Measurements from ENCODE around the gene GATD1.

Gene GATD1

DNA sequence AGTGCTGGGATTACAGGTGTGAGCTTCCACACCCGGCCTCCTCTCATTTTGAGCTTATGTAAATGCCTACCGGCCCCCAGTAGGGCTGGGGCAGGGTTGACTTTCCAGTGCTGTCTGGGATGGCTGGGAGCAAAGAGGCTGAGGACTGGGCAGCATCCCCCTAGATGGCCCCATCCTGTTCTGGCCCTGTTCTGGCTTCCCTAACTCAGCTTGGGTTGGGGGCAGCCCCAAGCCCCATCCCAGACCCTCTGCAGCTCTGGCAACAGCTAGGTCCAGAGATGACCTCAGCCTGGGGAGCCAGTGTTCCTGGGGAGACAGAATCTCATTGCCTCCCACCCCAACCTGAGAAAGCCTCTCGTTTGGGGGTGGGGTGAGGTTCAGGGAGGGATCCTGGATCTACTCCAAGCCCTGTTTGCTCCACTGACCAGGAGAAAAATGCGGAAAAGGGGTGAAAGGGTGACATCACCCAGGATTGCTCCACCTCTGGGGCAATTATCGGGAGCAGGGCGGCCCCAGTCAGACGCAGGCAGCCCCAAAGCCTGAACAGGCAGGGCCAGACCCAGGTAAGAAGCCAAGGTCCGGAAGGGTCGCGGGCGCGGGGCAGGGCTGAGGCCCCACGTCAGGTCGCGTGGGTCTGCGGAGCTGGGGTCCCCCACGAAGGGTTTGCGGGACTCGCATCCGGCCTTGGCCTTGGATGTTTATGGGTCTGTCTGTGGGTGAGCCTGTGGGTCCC, 41.3 kb upstream of the GATD1 start, which contains the start of gene PNPLA2:
TSS of gene PNPLA2 (plus strand) at position 519 of the 733 bp plus-strand sequence. CDS start 805 bp downstream, outside the sequence.
- TF ChIP-seq, protein P1, sequence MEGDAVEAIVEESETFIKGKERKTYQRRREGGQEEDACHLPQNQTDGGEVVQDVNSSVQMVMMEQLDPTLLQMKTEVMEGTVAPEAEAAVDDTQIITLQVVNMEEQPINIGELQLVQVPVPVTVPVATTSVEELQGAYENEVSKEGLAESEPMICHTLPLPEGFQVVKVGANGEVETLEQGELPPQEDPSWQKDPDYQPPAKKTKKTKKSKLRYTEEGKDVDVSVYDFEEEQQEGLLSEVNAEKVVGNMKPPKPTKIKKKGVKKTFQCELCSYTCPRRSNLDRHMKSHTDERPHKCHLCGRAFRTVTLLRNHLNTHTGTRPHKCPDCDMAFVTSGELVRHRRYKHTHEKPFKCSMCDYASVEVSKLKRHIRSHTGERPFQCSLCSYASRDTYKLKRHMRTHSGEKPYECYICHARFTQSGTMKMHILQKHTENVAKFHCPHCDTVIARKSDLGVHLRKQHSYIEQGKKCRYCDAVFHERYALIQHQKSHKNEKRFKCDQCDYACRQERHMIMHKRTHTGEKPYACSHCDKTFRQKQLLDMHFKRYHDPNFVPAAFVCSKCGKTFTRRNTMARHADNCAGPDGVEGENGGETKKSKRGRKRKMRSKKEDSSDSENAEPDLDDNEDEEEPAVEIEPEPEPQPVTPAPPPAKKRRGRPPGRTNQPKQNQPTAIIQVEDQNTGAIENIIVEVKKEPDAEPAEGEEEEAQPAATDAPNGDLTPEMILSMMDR (IDR thresholded peaks at IDR 0.05; ENCODE audit: extremely low read depth, missing control alignments), result no peak
- no peak for DNase-seq (ENCODE audit: low spot score)

DNA sequence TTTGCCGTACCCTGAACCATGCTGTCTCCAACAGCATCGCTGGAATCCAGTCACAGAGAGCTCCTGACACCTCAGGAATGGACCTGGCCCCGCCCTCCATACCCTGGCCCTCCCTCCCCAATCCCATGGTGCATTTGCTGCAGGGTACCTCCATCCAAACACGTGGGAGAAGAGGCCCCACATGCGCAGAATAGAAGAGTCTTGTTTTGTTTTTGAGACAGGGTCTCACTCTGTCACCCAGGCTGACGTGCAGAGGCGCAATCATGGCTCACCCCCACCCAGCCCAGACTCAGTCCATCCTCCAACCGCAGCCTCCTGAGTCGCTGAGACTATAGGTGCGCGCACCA, 39.1 kb upstream of the GATD1 start:
- DNase-seq (ENCODE audit: low spot score), result no peak
- TF ChIP-seq, protein P1 (IDR thresholded peaks at IDR 0.05; ENCODE audit: extremely low read depth, missing control alignments), result no peak

DNA sequence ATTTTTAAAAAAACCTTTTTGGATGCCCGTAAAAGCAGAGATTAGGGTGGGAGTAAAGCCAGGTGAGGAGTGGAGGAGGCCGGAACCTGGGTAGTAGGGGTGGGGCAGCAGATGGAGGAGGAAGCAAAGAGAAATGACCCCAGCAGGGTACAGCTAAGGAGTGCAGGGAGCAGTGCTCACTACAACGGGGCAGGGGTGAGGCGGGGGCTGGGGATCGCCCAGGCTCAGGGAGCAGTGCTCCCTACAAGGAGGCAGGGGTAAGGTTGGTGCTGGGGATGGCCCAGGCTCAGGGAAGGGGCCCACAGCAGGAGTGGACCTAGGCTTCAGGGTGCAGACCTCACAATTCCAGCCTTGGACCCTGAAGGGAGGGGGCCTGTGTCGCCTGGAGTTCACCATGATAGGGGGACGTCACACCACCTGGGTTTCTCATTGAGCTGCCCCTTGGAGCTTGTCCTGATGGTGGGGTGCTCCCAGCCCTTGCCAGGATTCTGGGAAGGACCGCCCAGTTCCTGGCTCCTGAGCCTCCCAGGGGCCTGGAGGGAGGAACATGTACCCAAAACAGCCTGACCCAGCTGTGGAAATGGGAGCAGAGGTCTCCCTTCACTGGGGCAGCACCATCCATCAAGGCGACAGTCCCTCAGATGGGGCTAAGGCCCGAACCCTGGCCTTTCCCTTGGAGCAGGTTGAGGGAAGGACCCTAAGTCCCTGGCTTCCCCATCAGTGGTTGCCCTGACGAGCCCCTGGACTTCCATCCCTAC, 38.6 kb upstream of the GATD1 start:
- no peak for DNase-seq (ENCODE audit: low spot score)
- TF ChIP-seq, protein P1 (IDR thresholded peaks at IDR 0.05; ENCODE audit: extremely low read depth, missing control alignments), result no peak

DNA sequence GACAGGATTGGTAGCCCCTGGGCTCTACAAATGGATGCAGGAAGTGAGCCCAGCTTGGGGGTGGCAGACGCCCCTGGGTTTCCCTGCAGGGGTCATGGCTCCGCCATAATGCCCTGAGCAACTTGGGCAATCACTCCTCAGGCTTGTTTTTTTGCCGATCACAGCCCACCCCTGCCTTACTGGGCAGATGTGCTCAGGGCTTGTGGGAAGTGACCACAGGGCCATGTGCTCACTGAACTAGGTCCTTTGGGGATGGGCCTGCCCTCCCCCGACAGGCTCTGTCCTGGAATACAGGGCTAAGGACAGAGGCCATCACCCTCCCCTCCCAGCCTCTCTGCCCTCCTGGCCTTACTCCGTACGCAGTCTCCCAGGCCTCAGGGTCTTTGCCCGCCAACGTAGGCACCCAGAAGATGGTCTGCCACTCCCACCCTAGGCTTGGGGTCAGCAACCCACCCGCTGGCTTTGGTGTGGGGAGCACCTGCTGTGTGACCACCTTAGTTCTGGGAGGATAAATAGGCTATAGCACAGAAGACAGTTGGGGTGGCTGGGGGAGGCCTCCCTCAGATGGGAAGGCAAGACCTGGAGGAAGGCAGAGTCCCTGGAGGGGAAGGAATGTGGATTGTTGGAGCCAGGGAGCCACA, 36.3 kb upstream of the GATD1 start:
- TF ChIP-seq, protein P1 (IDR thresholded peaks at IDR 0.05; ENCODE audit: extremely low read depth, missing control alignments), result no peak
- no peak for DNase-seq (ENCODE audit: low spot score)

DNA sequence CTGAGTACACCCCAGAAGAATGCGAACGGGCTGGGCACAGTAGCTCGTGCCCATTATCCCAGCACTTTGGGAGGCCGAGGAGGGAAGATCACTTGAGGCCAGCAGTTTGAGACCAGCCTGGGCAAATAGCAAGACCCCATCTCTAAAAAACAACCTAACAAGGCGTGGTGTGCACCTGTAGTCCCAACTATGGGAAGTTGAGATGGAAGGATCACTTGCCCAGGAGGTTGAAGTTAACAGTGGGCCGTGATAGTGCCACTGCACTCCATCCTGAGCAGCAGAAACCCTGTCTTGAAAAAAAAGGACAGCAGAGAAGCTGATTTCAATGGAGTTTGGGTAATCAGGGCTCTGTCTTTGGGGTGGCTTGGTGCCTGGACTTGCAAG, 35.8 kb upstream of the GATD1 start:
- TF ChIP-seq, protein P1 (IDR thresholded peaks at IDR 0.05; ENCODE audit: extremely low read depth, missing control alignments), result no peak
- no peak for DNase-seq (ENCODE audit: low spot score)

DNA sequence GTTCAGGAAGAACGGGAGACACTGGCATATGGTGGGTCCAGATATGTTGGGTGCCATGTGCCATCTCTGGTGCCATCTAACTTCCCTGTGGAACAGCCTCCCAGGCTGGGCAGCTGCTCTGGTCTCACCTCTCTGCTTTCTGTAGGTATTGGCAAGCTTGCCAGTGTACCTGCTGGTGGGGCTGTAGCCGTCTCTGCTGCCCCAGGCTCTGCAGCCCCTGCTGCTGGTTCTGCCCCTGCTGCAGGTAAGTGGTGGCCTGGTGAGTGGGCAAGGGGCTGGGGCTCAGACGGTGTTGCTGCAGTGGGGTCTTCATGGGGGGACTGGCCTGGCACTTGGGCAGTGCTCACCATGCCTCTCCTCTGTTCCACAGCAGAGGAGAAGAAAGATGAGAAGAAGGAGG, 35.1 kb upstream of the GATD1 start:
- TF ChIP-seq, protein P1 (IDR thresholded peaks at IDR 0.05; ENCODE audit: extremely low read depth, missing control alignments), result no peak
- no peak for DNase-seq (ENCODE audit: low spot score)
